ENCODE data around the gene IDUA. TPM values are rescaled to one million over a fixed set of nuclear protein-coding genes. Genes with fewer than 3 reads are reported as not detected.
A peak's percentile ranks its signal among the peaks of the same experiment; 100 is the strongest.
"Not testable (repeated sequence)": the region's sequence is repeated elsewhere in the genome, so short reads cannot be mapped to it uniquely, and the experiment has no call there.

The IDUA gene
- 2.3 TPM for polyA plus RNA-seq (2012; ENCODE audit: low read depth, missing spikeins)

GRCh38 chr4:986879-987623 lies at the start of gene IDUA:
TSS of gene IDUA (plus strand) at chr4:987044. CDS start at chr4:987085, 41 bp downstream.
- DNase-seq (ENCODE audit: insufficient read length, low spot score) (peak; percentile 91), FAIRE-seq (peak; percentile 88)
- no peak for TF ChIP-seq POU2F2 (IDR thresholded peaks at IDR 0.05; ENCODE audit: low read depth, low read length)
- TF ChIP-seq SPI1 (IDR thresholded peaks at IDR 0.05; ENCODE audit: low read depth, low read length): no peak
- TF ChIP-seq PAX5 (IDR thresholded peaks at IDR 0.05; ENCODE audit: insufficient read depth, low read length, severe bottlenecking): no peak
- no peak for TF ChIP-seq TAF1 (IDR thresholded peaks at IDR 0.05; ENCODE audit: low read depth, low read length)
- TF ChIP-seq POLR2A (IDR thresholded peaks at IDR 0.05; ENCODE audit: low read depth, low read length): no peak
- TF ChIP-seq POLR2AphosphoS5 (IDR thresholded peaks at IDR 0.05; ENCODE audit: low read depth, low read length): no peak

DNA sequence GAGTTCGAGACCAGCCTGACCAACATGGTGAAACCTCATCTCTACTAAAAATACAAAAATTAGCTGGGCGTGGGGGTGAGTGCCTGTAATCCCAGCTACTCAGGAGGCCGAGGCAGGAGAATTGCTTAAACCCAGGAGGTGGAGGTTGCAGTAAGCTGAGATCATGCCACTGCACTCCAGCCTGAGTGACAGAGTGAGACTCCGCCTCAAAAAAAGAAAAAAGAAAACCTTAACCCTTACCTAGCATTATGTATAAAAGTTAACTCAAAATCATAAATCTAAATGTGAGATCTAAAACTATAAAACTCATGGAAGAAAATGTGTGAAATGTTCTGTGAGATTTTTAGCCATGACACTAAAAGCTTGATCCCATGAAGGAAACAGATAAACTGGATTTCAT lies 47.3 kb upstream of the IDUA start:
- FAIRE-seq; DNase-seq (ENCODE audit: insufficient read length, low spot score): not testable (repeated sequence)

- TF ChIP-seq POLR2AphosphoS5 (IDR thresholded peaks at IDR 0.05; ENCODE audit: low read depth, low read length) (no peak), SPI1 (IDR thresholded peaks at IDR 0.05; ENCODE audit: low read depth, low read length) (no peak), POU2F2 (IDR thresholded peaks at IDR 0.05; ENCODE audit: low read depth, low read length) (no peak), TAF1 (IDR thresholded peaks at IDR 0.05; ENCODE audit: low read depth, low read length) (no peak), PAX5 (IDR thresholded peaks at IDR 0.05; ENCODE audit: insufficient read depth, low read length, severe bottlenecking) (no peak), POLR2A (IDR thresholded peaks at IDR 0.05; ENCODE audit: low read depth, low read length) (no peak)
- FAIRE-seq (no peak), DNase-seq (ENCODE audit: insufficient read length, low spot score) (no peak)
These were observed 41.4 kb upstream of the IDUA start for GRCh38 chr4:945274-946102.

- TF ChIP-seq POLR2A (IDR thresholded peaks at IDR 0.05; ENCODE audit: low read depth, low read length): no peak
- TF ChIP-seq TAF1 (IDR thresholded peaks at IDR 0.05; ENCODE audit: low read depth, low read length): no peak
- no peak for TF ChIP-seq POU2F2 (IDR thresholded peaks at IDR 0.05; ENCODE audit: low read depth, low read length)
- no peak for TF ChIP-seq POLR2AphosphoS5 (IDR thresholded peaks at IDR 0.05; ENCODE audit: low read depth, low read length)
- no peak for TF ChIP-seq SPI1 (IDR thresholded peaks at IDR 0.05; ENCODE audit: low read depth, low read length)
- TF ChIP-seq PAX5 (IDR thresholded peaks at IDR 0.05; ENCODE audit: insufficient read depth, low read length, severe bottlenecking): no peak
- FAIRE-seq (no peak), DNase-seq (ENCODE audit: insufficient read length, low spot score) (no peak)
These were observed 40.8 kb upstream of the IDUA start for GRCh38 chr4:946103-946450.

- FAIRE-seq (no peak), DNase-seq (ENCODE audit: insufficient read length, low spot score) (peak; percentile 46)
- TF ChIP-seq PAX5 (IDR thresholded peaks at IDR 0.05; ENCODE audit: insufficient read depth, low read length, severe bottlenecking): no peak
- TF ChIP-seq POLR2A (IDR thresholded peaks at IDR 0.05; ENCODE audit: low read depth, low read length): no peak
- TF ChIP-seq POLR2AphosphoS5 (IDR thresholded peaks at IDR 0.05; ENCODE audit: low read depth, low read length): no peak
- no peak for TF ChIP-seq SPI1 (IDR thresholded peaks at IDR 0.05; ENCODE audit: low read depth, low read length)
- no peak for TF ChIP-seq POU2F2 (IDR thresholded peaks at IDR 0.05; ENCODE audit: low read depth, low read length)
- TF ChIP-seq TAF1 (IDR thresholded peaks at IDR 0.05; ENCODE audit: low read depth, low read length): no peak
These were observed 40.0 kb upstream of the IDUA start for GRCh38 chr4:946517-947471.

GRCh38 chr4:947491-947971 lies 39.3 kb upstream of the IDUA start:
- FAIRE-seq: no peak
- no peak for DNase-seq (ENCODE audit: insufficient read length, low spot score)
- TF ChIP-seq TAF1 (IDR thresholded peaks at IDR 0.05; ENCODE audit: low read depth, low read length) (no peak), POLR2A (IDR thresholded peaks at IDR 0.05; ENCODE audit: low read depth, low read length) (no peak), SPI1 (IDR thresholded peaks at IDR 0.05; ENCODE audit: low read depth, low read length) (no peak), POU2F2 (IDR thresholded peaks at IDR 0.05; ENCODE audit: low read depth, low read length) (no peak), PAX5 (IDR thresholded peaks at IDR 0.05; ENCODE audit: insufficient read depth, low read length, severe bottlenecking) (no peak), POLR2AphosphoS5 (IDR thresholded peaks at IDR 0.05; ENCODE audit: low read depth, low read length) (no peak)

DNA sequence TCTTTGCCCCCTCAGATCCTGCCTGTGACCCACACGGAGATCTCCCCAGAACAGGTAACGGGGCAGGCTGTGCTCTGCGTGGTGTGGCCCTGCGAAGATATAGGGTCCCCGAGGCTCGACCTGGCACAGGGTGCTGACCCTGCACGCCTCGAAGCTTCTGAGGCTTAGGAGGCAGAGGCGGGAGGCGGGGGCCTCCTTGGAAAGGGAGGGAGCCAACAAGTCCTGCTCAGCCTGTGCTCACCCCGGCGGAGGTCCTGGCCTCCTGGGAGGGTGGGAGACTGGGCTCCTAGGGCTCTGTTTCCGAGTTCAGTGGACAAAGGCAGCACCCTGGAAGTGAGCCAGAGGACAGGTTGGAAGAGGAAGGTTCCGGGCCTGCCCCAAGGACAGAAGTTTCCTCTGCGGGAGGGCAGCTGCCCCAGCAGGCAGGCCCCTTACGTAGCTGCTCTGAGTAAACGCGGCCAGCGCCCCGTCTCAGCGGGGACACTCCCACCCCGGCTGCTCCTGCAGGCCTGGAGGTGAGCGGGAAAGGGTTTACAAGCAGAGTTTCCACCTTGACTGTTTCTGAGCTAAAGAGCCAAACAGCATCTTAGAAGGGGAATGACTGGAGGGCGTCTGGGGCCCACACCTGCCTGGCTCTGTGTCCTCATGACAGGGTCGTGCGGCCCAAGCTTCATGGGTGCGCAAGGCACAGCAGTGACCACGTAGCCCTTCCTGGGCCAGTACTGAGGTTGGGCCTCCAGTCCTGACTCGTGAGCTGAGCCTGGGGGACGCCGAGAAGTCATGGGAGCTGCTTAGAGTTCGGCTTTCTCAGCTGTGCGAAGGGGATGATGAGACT lies 38.5 kb upstream of the IDUA start:
- no peak for TF ChIP-seq PAX5 (IDR thresholded peaks at IDR 0.05; ENCODE audit: insufficient read depth, low read length, severe bottlenecking)
- no peak for TF ChIP-seq SPI1 (IDR thresholded peaks at IDR 0.05; ENCODE audit: low read depth, low read length)
- TF ChIP-seq POLR2A (IDR thresholded peaks at IDR 0.05; ENCODE audit: low read depth, low read length): no peak
- TF ChIP-seq POLR2AphosphoS5 (IDR thresholded peaks at IDR 0.05; ENCODE audit: low read depth, low read length): no peak
- TF ChIP-seq TAF1 (IDR thresholded peaks at IDR 0.05; ENCODE audit: low read depth, low read length): no peak
- no peak for TF ChIP-seq POU2F2 (IDR thresholded peaks at IDR 0.05; ENCODE audit: low read depth, low read length)
- DNase-seq (ENCODE audit: insufficient read length, low spot score) (no peak), FAIRE-seq (no peak)

- FAIRE-seq (no peak), DNase-seq (ENCODE audit: insufficient read length, low spot score) (no peak)
- no peak for TF ChIP-seq SPI1 (IDR thresholded peaks at IDR 0.05; ENCODE audit: low read depth, low read length)
- TF ChIP-seq POLR2AphosphoS5 (IDR thresholded peaks at IDR 0.05; ENCODE audit: low read depth, low read length): no peak
- TF ChIP-seq POLR2A (IDR thresholded peaks at IDR 0.05; ENCODE audit: low read depth, low read length): no peak
- TF ChIP-seq POU2F2 (IDR thresholded peaks at IDR 0.05; ENCODE audit: low read depth, low read length): no peak
- TF ChIP-seq PAX5 (IDR thresholded peaks at IDR 0.05; ENCODE audit: insufficient read depth, low read length, severe bottlenecking): no peak
- TF ChIP-seq TAF1 (IDR thresholded peaks at IDR 0.05; ENCODE audit: low read depth, low read length): no peak
These were observed 37.9 kb upstream of the IDUA start for GRCh38 chr4:948936-949300.

Data from GM12891 (cell line).